ENCODE measurements around the gene TBC1D14.

Gene TBC1D14

DNA sequence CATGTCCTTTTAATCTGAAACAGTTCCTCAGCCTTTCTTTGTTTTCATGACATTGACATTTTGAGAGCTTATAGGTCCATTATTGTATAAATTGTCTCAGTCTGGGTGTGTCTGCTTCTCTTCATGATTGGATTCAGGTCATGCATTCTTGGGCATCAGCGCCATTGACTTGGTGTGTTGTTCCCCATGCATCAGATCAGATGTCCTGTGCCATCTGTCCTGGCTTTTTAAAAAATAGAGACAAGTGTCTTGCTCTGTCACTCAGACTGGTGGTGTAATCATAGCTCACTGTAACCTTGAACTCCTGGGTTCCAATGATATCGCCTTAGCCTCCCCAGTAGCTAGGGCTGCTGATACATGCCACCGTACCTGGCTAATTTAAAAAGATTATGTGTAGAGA lies 55.7 kb downstream of the TBC1D14 start:
- no peak for TF ChIP-seq EZH2phosphoT487 (IDR thresholded peaks at IDR 0.05; ENCODE audit: borderline replicate concordance)
- TF ChIP-seq, protein P1, sequence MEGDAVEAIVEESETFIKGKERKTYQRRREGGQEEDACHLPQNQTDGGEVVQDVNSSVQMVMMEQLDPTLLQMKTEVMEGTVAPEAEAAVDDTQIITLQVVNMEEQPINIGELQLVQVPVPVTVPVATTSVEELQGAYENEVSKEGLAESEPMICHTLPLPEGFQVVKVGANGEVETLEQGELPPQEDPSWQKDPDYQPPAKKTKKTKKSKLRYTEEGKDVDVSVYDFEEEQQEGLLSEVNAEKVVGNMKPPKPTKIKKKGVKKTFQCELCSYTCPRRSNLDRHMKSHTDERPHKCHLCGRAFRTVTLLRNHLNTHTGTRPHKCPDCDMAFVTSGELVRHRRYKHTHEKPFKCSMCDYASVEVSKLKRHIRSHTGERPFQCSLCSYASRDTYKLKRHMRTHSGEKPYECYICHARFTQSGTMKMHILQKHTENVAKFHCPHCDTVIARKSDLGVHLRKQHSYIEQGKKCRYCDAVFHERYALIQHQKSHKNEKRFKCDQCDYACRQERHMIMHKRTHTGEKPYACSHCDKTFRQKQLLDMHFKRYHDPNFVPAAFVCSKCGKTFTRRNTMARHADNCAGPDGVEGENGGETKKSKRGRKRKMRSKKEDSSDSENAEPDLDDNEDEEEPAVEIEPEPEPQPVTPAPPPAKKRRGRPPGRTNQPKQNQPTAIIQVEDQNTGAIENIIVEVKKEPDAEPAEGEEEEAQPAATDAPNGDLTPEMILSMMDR (conservative IDR thresholded peaks at IDR 0.05; ENCODE audit: low read length): no peak
- Histone ChIP-seq H4K20me1 (ENCODE audit: insufficient read depth, low read length, poor library complexity, severe bottlenecking) (no peaks in the 10 kb centered on the region), H3K27me3 (ENCODE audit: insufficient read depth, low read length, poor library complexity, severe bottlenecking) (no peaks in the 10 kb centered on the region), H3K4me1 (ENCODE audit: insufficient read depth, low read length, poor library complexity, severe bottlenecking) (no peaks in the 10 kb centered on the region), H3K4me3 (ENCODE audit: low read length, poor library complexity, severe bottlenecking) (no peak overlapping the region), H3K9me2 (replicated peaks; ENCODE audit: low read depth, low read length) (no peaks in the 10 kb centered on the region), H2AFZ (ENCODE audit: low read length) (no peak overlapping the region), H3K9me3 (ENCODE audit: insufficient read depth, low read depth, low read length) (no peaks in the 10 kb centered on the region), H3K36me3 (ENCODE audit: insufficient read depth, low read length) (peaks cover 16% of the 10 kb centered on the region; the same call in 1 of the 2 replicates), H3K4me2 (ENCODE audit: low read depth, low read length, poor library complexity, severe bottlenecking) (no peak overlapping the region), H3F3A (ENCODE audit: low read depth) (no peaks in the 10 kb centered on the region), H3K79me2 (ENCODE audit: insufficient read depth, low read length) (no peaks in the 10 kb centered on the region), H3K9ac (ENCODE audit: low read depth, low read length, poor library complexity, severe bottlenecking) (no peak overlapping the region)

- H3K4me3 ChIP-seq (ENCODE audit: low read length, poor library complexity, severe bottlenecking): no peak overlapping the region
- H3F3A ChIP-seq (ENCODE audit: low read depth): no peaks in the 10 kb centered on the region
- TF ChIP-seq, protein P1 (conservative IDR thresholded peaks at IDR 0.05; ENCODE audit: low read length): no peak
- TF ChIP-seq EZH2phosphoT487 (IDR thresholded peaks at IDR 0.05; ENCODE audit: borderline replicate concordance): no peak
- H3K9me2 ChIP-seq (replicated peaks; ENCODE audit: low read depth, low read length): no peaks in the 10 kb centered on the region
- H3K27me3 ChIP-seq (ENCODE audit: insufficient read depth, low read length, poor library complexity, severe bottlenecking): no peaks in the 10 kb centered on the region
- no peak overlapping the region for H3K9ac ChIP-seq (ENCODE audit: low read depth, low read length, poor library complexity, severe bottlenecking)
- H2AFZ ChIP-seq (ENCODE audit: low read length): no peak overlapping the region
- H3K4me1 ChIP-seq (ENCODE audit: insufficient read depth, low read length, poor library complexity, severe bottlenecking): no peaks in the 10 kb centered on the region
- H3K4me2 ChIP-seq (ENCODE audit: low read depth, low read length, poor library complexity, severe bottlenecking): no peak overlapping the region
- H3K36me3 ChIP-seq (ENCODE audit: insufficient read depth, low read length): peaks cover 20% of the 10 kb centered on the region; the same call in 1 of the 2 replicates
- no peaks in the 10 kb centered on the region for H4K20me1 ChIP-seq (ENCODE audit: insufficient read depth, low read length, poor library complexity, severe bottlenecking)
- no peaks in the 10 kb centered on the region for H3K9me3 ChIP-seq (ENCODE audit: insufficient read depth, low read depth, low read length)
- no peaks in the 10 kb centered on the region for H3K79me2 ChIP-seq (ENCODE audit: insufficient read depth, low read length)
These were observed 58.3 kb downstream of the TBC1D14 start for GRCh38 chr4:6967846-6968340.

GRCh38 chr4:6968496-6968895 lies 58.9 kb downstream of the TBC1D14 start:
- no peaks in the 10 kb centered on the region for H3K9me3 ChIP-seq (ENCODE audit: insufficient read depth, low read depth, low read length)
- TF ChIP-seq, protein P1 (conservative IDR thresholded peaks at IDR 0.05; ENCODE audit: low read length): no peak
- no peak for TF ChIP-seq EZH2phosphoT487 (IDR thresholded peaks at IDR 0.05; ENCODE audit: borderline replicate concordance)
- H3K27me3 ChIP-seq (ENCODE audit: insufficient read depth, low read length, poor library complexity, severe bottlenecking): no peaks in the 10 kb centered on the region
- no peak overlapping the region for H3K4me3 ChIP-seq (ENCODE audit: low read length, poor library complexity, severe bottlenecking)
- H3K36me3 ChIP-seq (ENCODE audit: insufficient read depth, low read length): peaks cover 20% of the 10 kb centered on the region; the same call in 1 of the 2 replicates
- H3F3A ChIP-seq (ENCODE audit: low read depth): no peaks in the 10 kb centered on the region
- H3K9me2 ChIP-seq (replicated peaks; ENCODE audit: low read depth, low read length): no peaks in the 10 kb centered on the region
- no peaks in the 10 kb centered on the region for H4K20me1 ChIP-seq (ENCODE audit: insufficient read depth, low read length, poor library complexity, severe bottlenecking)
- no peak overlapping the region for H3K4me2 ChIP-seq (ENCODE audit: low read depth, low read length, poor library complexity, severe bottlenecking)
- H3K4me1 ChIP-seq (ENCODE audit: insufficient read depth, low read length, poor library complexity, severe bottlenecking): no peaks in the 10 kb centered on the region
- H2AFZ ChIP-seq (ENCODE audit: low read length): no peak overlapping the region
- no peaks in the 10 kb centered on the region for H3K79me2 ChIP-seq (ENCODE audit: insufficient read depth, low read length)
- no peak overlapping the region for H3K9ac ChIP-seq (ENCODE audit: low read depth, low read length, poor library complexity, severe bottlenecking)

All from Loucy (cell line).